HEK293 (cell line): ENCODE data around the gene MGAM2.

Experiments used
- CTCF ChIA-PET: fragments of 350-600 bp; formaldehyde crosslinking; extraction: SDS; loops from one replicate; lab custom pipeline; 2021; ENCODE audit warnings: antibody characterized with exemption; lab: Yijun Ruan, JAX
- POLR2A ChIA-PET: fragments of 300-600 bp; formaldehyde crosslinking; extraction: SDS; loops from one replicate; lab custom pipeline; 2020; ENCODE audit warnings: antibody characterized with exemption, inconsistent platforms; lab: Yijun Ruan, JAX
- H3K27ac ChIP-seq: fragments of 200-500 bp; sonication (Bioruptor generic); 2 replicates; pipeline ENCODE4 v1.5.1; 2014; ENCODE audit warnings: low read depth, low read length, control low read depth, inconsistent platforms; ENCODE audit errors: extremely low read depth
- H3K36me3 ChIP-seq, 2 experiments: fragments of 200-500 bp in 1 of 2; sonication (Bioruptor generic) in 1 of 2; 1 replicate in 1 of 2; 2 replicates in 1 of 2; pipeline ENCODE4 v1.5.1; 2014 to 2017; ENCODE audit warnings: inconsistent platforms in 2 of 2, low read length in 2 of 2; ENCODE audit not compliant: control insufficient read depth in 2 of 2, insufficient read depth in 1 of 2
- H3K4me1 ChIP-seq: fragments of 200-500 bp; sonication (Bioruptor generic); 2 replicates; pipeline ENCODE4 v1.5.1; 2014; ENCODE audit warnings: mild to moderate bottlenecking, low read length, inconsistent platforms; ENCODE audit not compliant: control insufficient read depth, insufficient read depth
- H3K4me3 ChIP-seq: 2 replicates; pipeline ENCODE4 v1.5.1; 2011; ENCODE audit warnings: low read depth, mild to moderate bottlenecking, control low read depth, low read length, moderate library complexity
- H3K9me3 ChIP-seq: fragments of 200-500 bp; sonication (Bioruptor generic); 2 replicates; pipeline ENCODE4 v1.5.1; 2014; ENCODE audit warnings: low read depth, low read length, inconsistent platforms; ENCODE audit not compliant: control insufficient read depth, insufficient read depth
- PRDM4 ChIP-seq: fragments of 450-650 bp; formaldehyde crosslinking; IDR thresholded peaks from 2 replicates; pipeline ENCODE4 v1.5.1; 2017; ENCODE audit warnings: missing biosample characterization, missing genetic modification characterization
- ZBTB44 ChIP-seq: fragments of 450-650 bp; IDR thresholded peaks from 2 replicates; pipeline ENCODE4 v1.5.1; 2018; ENCODE audit warnings: missing biosample characterization, mild to moderate bottlenecking, missing genetic modification characterization
- ZIC2 ChIP-seq: fragments of 450-650 bp; formaldehyde crosslinking; IDR thresholded peaks from 2 replicates; pipeline ENCODE4 v1.5.1; 2016; ENCODE audit warnings: missing biosample characterization, missing genetic modification characterization
- ZNF112 ChIP-seq: fragments of 450-650 bp; formaldehyde crosslinking; IDR thresholded peaks from 2 replicates; pipeline ENCODE4 v1.5.0; 2017; ENCODE audit warnings: missing biosample characterization, missing genetic modification characterization
- ZNF114 ChIP-seq: fragments of 450-650 bp; formaldehyde crosslinking; IDR thresholded peaks from 2 replicates; pipeline ENCODE4 v1.5.0; 2017; ENCODE audit warnings: missing biosample characterization, missing genetic modification characterization
- ZNF140 ChIP-seq: fragments of 450-650 bp; formaldehyde crosslinking; IDR thresholded peaks from 2 replicates; pipeline ENCODE4 v1.5.1; 2016; ENCODE audit warnings: missing biosample characterization, missing genetic modification characterization
- ZNF266 ChIP-seq: fragments of 450-650 bp; formaldehyde crosslinking; IDR thresholded peaks from 2 replicates; pipeline ENCODE4 v1.5.1; 2016; ENCODE audit warnings: missing biosample characterization, missing genetic modification characterization, low read depth
- ZNF37A ChIP-seq: fragments of 450-650 bp; IDR thresholded peaks from 2 replicates; pipeline ENCODE4 v1.5.1; 2018; ENCODE audit warnings: missing biosample characterization, missing genetic modification characterization
- ZNF416 ChIP-seq: fragments of 450-650 bp; formaldehyde crosslinking; IDR thresholded peaks from 2 replicates; pipeline ENCODE4 v1.5.1; 2016; ENCODE audit warnings: missing biosample characterization, missing genetic modification characterization
- ZNF530 ChIP-seq: fragments of 450-650 bp; formaldehyde crosslinking; IDR thresholded peaks from 2 replicates; pipeline ENCODE4 v1.5.1; 2016; ENCODE audit warnings: low read depth, missing biosample characterization, missing genetic modification characterization
- ZNF548 ChIP-seq: fragments of 450-650 bp; formaldehyde crosslinking; IDR thresholded peaks from 2 replicates; pipeline ENCODE4 v1.5.1; 2016; ENCODE audit warnings: missing biosample characterization, missing genetic modification characterization
- ZNF560 ChIP-seq: fragments of 450-650 bp; formaldehyde crosslinking; IDR thresholded peaks from 2 replicates; pipeline ENCODE4 v1.5.1; 2017; ENCODE audit warnings: missing biosample characterization, missing genetic modification characterization, borderline replicate concordance
- ZNF596 ChIP-seq: fragments of 450-650 bp; IDR thresholded peaks from 2 replicates; pipeline ENCODE4 v1.5.0; 2018; ENCODE audit warnings: missing biosample characterization, mild to moderate bottlenecking, missing genetic modification characterization, moderate library complexity
- ZNF660 ChIP-seq: fragments of 450-650 bp; IDR thresholded peaks from 2 replicates; pipeline ENCODE4 v1.5.1; 2018; ENCODE audit warnings: missing biosample characterization, mild to moderate bottlenecking, missing genetic modification characterization
- ZSCAN18 ChIP-seq: fragments of 450-650 bp; formaldehyde crosslinking; IDR thresholded peaks from 2 replicates; pipeline ENCODE4 v1.5.1; 2016; ENCODE audit warnings: missing biosample characterization, missing genetic modification characterization
- ZSCAN5A ChIP-seq: fragments of 450-650 bp; formaldehyde crosslinking; IDR thresholded peaks from 2 replicates; pipeline ENCODE4 v1.5.1; 2016; ENCODE audit warnings: missing biosample characterization, missing genetic modification characterization
- TF ChIP-seq, protein P1 (sequence below): fragments of 450-650 bp; formaldehyde crosslinking; IDR thresholded peaks from 2 replicates; pipeline ENCODE4 v1.5.1; 2016; ENCODE audit warnings: missing biosample characterization, missing genetic modification characterization
- TF ChIP-seq, protein P2 (sequence below): fragments of 450-650 bp; formaldehyde crosslinking; IDR thresholded peaks from 2 replicates; pipeline ENCODE4 v1.5.1; 2016; ENCODE audit warnings: missing biosample characterization, missing genetic modification characterization

MGAM2 gene

DNA sequence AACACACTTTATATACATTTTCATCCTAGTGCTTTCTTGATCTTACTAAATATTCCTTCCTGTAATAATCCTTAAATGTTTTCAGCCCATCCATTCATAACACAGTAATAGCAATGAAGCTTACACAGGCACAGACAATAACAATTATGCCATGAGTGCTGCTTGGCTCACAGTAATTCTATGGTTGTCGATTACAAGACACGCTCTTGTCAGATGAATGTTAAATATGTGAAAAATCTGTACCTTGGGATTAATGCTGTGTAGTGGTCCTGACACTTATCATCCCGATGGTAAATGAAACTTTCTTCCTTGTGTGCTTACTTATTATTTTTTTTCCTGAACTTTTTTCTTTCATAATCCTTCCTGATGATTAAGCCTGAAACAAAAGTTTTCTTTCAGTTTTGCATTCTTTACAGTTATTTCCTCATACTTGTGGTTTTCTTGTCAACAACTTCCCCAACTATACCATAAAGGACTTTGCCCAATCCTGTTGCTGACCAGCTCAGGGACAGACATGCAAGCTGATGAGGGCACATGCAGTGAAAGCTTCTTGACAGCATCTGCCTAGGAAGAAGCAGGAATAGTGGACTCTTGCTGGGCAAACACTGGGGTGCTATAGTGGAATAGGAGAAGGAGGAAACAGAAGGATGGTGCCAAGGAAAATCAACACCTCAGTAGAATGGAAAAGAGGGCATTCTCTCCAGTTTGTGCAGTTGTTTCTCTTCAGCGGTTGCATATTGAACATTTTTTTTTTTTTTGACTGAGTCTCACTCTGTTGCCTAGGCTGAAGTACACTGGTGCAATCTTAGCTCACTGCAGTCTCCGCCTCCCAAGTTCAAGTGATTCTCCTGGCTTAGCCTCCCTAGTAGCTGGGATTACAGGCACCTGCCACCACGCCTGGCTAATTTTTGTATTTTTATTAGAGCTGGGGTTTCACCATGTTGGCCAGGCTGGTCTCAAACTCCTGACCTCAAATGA, 6.7 kb upstream of the MGAM2 start (continued):
- TF ChIP-seq ZNF112 (tag by site-specific recombination) (no peak), ZNF114 (tag by site-specific recombination) (no peak), ZNF140 (tag by site-specific recombination) (no peak), ZIC2 (tag by site-specific recombination) (no peak), ZNF548 (no peak), ZNF660 (no peak), ZSCAN18 (tag by site-specific recombination) (no peak)
- TF ChIP-seq, protein P1, sequence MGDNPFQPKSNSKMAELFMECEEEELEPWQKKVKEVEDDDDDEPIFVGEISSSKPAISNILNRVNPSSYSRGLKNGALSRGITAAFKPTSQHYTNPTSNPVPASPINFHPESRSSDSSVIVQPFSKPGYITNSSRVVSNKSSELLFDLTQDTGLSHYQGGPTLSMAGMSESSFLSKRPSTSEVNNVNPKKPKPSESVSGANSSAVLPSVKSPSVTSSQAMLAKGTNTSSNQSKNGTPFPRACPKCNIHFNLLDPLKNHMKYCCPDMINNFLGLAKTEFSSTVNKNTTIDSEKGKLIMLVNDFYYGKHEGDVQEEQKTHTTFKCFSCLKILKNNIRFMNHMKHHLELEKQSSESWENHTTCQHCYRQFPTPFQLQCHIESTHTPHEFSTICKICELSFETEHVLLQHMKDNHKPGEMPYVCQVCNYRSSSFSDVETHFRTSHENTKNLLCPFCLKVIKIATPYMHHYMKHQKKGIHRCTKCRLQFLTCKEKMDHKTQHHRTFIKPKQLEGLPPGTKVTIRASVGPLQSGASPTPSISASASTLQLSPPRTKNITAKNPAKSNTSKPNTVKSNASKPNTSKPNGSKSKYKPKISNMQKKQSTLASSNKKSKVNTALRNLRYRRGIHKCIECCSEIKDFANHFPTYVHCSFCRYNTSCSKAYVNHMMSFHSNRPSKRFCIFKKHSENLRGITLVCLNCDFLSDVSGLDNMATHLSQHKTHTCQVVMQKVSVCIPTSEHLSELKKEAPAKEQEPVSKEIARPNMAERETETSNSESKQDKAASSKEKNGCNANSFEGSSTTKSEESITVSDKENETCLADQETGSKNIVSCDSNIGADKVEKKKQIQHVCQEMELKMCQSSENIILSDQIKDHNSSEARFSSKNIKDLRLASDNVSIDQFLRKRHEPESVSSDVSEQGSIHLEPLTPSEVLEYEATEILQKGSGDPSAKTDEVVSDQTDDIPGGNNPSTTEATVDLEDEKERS (tag by site-specific recombination), result no peak

GRCh38 chr7:142108728-142109505, 2.6 kb upstream of the MGAM2 start:
- Histone ChIP-seq H3K9me3 (no peaks in the 10 kb centered on the region), H3K36me3 (no peaks in the 10 kb centered on the region), H3K27ac (no peak overlapping the region), H3K4me3 (no peak overlapping the region), H3K4me1 (no peaks in the 10 kb centered on the region)
- no peak for TF ChIP-seq ZNF560 (tag by site-specific recombination)
- POLR2A ChIA-PET, result no interaction called here
- CTCF ChIA-PET, result interaction anchor here (0.5 kb wide), 1 partner anchor 19 kb away, joined by 3 read pairs; no protein-coding TSS in a partner anchor

DNA sequence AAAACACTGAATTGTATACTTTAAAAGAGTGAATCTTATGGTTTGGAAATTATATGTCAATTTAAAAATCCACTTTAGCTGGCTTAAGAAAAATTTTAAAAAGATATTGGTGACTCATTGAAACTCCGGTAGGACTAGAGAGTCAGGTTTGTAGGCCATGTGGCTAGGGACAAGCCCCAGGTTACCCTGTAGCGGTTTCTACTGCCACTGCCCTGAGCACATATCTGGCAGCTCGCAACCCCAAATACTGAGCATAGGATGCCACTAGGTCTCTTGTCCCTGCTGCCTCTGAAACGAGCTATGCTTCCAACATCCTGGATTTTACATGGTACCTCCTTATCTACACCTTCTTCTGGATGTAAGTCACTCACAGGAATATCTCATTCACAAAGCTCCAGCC, 1.4 kb upstream of the MGAM2 start:
- H3K4me1 ChIP-seq, result no peaks in the 10 kb centered on the region
- no peaks in the 10 kb centered on the region for H3K36me3 ChIP-seq
- POLR2A ChIA-PET, result no interaction called here
- H3K9me3 ChIP-seq, result no peaks in the 10 kb centered on the region
- H3K4me3 ChIP-seq, result no peak overlapping the region
- CTCF ChIA-PET, result interaction anchor here (1.1 kb wide), 1 partner anchor 135 kb away, joined by 3 read pairs; no protein-coding TSS in a partner anchor
- no peak overlapping the region for H3K27ac ChIP-seq
- TF ChIP-seq ZNF37A (tag by site-specific recombination) (no peak), ZNF596 (tag by site-specific recombination) (no peak), ZNF530 (tag by site-specific recombination) (no peak), PRDM4 (tag by site-specific recombination) (no peak), ZNF416 (tag by site-specific recombination) (no peak), ZBTB44 (tag by site-specific recombination) (no peak), ZNF266 (tag by site-specific recombination) (no peak), ZSCAN5A (no peak)
- TF ChIP-seq, protein P2, sequence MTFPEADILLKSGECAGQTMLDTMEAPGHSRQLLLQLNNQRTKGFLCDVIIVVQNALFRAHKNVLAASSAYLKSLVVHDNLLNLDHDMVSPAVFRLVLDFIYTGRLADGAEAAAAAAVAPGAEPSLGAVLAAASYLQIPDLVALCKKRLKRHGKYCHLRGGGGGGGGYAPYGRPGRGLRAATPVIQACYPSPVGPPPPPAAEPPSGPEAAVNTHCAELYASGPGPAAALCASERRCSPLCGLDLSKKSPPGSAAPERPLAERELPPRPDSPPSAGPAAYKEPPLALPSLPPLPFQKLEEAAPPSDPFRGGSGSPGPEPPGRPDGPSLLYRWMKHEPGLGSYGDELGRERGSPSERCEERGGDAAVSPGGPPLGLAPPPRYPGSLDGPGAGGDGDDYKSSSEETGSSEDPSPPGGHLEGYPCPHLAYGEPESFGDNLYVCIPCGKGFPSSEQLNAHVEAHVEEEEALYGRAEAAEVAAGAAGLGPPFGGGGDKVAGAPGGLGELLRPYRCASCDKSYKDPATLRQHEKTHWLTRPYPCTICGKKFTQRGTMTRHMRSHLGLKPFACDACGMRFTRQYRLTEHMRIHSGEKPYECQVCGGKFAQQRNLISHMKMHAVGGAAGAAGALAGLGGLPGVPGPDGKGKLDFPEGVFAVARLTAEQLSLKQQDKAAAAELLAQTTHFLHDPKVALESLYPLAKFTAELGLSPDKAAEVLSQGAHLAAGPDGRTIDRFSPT (tag by site-specific recombination), result no peak
